ENCODE results near the gene MEGF10. TPM values are rescaled to one million over a fixed set of nuclear protein-coding genes. Genes with fewer than 3 reads are reported as not detected.

Gene MEGF10
- total and polyA plus RNA-seq, 2 of the 8 experiments (the other 6 are each of a cell fraction or from before 2014, with no cell fraction given) = 38.2 to 53.1 TPM

- TF ChIP-seq, protein P1, sequence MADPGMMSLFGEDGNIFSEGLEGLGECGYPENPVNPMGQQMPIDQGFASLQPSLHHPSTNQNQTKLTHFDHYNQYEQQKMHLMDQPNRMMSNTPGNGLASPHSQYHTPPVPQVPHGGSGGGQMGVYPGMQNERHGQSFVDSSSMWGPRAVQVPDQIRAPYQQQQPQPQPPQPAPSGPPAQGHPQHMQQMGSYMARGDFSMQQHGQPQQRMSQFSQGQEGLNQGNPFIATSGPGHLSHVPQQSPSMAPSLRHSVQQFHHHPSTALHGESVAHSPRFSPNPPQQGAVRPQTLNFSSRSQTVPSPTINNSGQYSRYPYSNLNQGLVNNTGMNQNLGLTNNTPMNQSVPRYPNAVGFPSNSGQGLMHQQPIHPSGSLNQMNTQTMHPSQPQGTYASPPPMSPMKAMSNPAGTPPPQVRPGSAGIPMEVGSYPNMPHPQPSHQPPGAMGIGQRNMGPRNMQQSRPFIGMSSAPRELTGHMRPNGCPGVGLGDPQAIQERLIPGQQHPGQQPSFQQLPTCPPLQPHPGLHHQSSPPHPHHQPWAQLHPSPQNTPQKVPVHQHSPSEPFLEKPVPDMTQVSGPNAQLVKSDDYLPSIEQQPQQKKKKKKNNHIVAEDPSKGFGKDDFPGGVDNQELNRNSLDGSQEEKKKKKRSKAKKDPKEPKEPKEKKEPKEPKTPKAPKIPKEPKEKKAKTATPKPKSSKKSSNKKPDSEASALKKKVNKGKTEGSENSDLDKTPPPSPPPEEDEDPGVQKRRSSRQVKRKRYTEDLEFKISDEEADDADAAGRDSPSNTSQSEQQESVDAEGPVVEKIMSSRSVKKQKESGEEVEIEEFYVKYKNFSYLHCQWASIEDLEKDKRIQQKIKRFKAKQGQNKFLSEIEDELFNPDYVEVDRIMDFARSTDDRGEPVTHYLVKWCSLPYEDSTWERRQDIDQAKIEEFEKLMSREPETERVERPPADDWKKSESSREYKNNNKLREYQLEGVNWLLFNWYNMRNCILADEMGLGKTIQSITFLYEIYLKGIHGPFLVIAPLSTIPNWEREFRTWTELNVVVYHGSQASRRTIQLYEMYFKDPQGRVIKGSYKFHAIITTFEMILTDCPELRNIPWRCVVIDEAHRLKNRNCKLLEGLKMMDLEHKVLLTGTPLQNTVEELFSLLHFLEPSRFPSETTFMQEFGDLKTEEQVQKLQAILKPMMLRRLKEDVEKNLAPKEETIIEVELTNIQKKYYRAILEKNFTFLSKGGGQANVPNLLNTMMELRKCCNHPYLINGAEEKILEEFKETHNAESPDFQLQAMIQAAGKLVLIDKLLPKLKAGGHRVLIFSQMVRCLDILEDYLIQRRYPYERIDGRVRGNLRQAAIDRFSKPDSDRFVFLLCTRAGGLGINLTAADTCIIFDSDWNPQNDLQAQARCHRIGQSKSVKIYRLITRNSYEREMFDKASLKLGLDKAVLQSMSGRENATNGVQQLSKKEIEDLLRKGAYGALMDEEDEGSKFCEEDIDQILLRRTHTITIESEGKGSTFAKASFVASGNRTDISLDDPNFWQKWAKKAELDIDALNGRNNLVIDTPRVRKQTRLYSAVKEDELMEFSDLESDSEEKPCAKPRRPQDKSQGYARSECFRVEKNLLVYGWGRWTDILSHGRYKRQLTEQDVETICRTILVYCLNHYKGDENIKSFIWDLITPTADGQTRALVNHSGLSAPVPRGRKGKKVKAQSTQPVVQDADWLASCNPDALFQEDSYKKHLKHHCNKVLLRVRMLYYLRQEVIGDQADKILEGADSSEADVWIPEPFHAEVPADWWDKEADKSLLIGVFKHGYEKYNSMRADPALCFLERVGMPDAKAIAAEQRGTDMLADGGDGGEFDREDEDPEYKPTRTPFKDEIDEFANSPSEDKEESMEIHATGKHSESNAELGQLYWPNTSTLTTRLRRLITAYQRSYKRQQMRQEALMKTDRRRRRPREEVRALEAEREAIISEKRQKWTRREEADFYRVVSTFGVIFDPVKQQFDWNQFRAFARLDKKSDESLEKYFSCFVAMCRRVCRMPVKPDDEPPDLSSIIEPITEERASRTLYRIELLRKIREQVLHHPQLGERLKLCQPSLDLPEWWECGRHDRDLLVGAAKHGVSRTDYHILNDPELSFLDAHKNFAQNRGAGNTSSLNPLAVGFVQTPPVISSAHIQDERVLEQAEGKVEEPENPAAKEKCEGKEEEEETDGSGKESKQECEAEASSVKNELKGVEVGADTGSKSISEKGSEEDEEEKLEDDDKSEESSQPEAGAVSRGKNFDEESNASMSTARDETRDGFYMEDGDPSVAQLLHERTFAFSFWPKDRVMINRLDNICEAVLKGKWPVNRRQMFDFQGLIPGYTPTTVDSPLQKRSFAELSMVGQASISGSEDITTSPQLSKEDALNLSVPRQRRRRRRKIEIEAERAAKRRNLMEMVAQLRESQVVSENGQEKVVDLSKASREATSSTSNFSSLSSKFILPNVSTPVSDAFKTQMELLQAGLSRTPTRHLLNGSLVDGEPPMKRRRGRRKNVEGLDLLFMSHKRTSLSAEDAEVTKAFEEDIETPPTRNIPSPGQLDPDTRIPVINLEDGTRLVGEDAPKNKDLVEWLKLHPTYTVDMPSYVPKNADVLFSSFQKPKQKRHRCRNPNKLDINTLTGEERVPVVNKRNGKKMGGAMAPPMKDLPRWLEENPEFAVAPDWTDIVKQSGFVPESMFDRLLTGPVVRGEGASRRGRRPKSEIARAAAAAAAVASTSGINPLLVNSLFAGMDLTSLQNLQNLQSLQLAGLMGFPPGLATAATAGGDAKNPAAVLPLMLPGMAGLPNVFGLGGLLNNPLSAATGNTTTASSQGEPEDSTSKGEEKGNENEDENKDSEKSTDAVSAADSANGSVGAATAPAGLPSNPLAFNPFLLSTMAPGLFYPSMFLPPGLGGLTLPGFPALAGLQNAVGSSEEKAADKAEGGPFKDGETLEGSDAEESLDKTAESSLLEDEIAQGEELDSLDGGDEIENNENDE (IDR thresholded peaks at IDR 0.05; ENCODE audit: insufficient replicate concordance, low read length) = no peak
- TF ChIP-seq KDM5A (IDR thresholded peaks at IDR 0.05; ENCODE audit: low read length) (no peak), KDM4A (IDR thresholded peaks at IDR 0.05; ENCODE audit: low read depth, low read length, severe bottlenecking) (no peak), RNF2 (IDR thresholded peaks at IDR 0.05; ENCODE audit: borderline replicate concordance, low read depth, low read length, missing control alignments, poor library complexity, severe bottlenecking) (no peak), JUN (IDR thresholded peaks at IDR 0.05; ENCODE audit: low read depth, low read length) (no peak), CBX5 (IDR thresholded peaks at IDR 0.05; ENCODE audit: low read depth, low read length) (no peak), YY1 (IDR thresholded peaks at IDR 0.05; ENCODE audit: low read depth, low read length) (no peak), SIX5 (IDR thresholded peaks at IDR 0.05; ENCODE audit: low read depth, low read length) (no peak), RXRA (IDR thresholded peaks at IDR 0.05; ENCODE audit: insufficient read depth, low read depth, low read length) (no peak), NANOG (IDR thresholded peaks at IDR 0.05; ENCODE audit: insufficient read depth, low read depth, low read length, poor library complexity, severe bottlenecking) (no peak)
- TF ChIP-seq, protein P2, sequence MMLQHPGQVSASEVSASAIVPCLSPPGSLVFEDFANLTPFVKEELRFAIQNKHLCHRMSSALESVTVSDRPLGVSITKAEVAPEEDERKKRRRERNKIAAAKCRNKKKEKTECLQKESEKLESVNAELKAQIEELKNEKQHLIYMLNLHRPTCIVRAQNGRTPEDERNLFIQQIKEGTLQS (IDR thresholded peaks at IDR 0.05; ENCODE audit: insufficient read depth, low read depth, low read length) = no peak
Observed at GRCh38 chr5:127260686-127261085, 29.9 kb upstream of the MEGF10 start (continued).

Measured in H1 (cell line).